GM19463 (cell line): ENCODE results near the gene HPS1.
A peak's percentile ranks its signal among the peaks of the same experiment; 100 is the strongest.

Experiments
- ATAC-seq: cut with Tn5 transposase; IDR thresholded peaks from one replicate; pipeline ENCODE4 v1.9.1; 2021; ENCODE audit warnings: mild to moderate bottlenecking, moderate library complexity; ENCODE audit not compliant: unreplicated experiment

Gene HPS1

DNA sequence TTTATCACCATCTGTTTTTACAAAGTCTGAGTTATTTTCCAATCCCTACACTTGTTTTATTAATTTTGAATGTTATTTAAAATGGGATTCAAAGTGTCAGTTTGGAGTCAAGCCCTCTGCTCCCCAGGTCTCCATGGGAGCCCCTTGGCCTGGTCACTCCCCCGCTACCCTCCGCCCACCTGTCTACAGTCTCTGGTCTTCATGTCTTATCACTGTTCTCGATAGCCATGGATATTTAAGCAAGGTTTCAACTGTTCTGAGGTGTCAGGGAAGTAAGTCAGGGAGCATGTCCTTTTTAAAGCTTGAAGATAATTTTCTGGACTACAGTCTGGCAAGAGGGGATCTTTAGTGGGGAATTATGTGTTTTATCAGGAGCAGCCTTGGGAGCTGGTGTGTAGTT lies 19.1 kb upstream of the HPS1 start:
- ATAC-seq = no peak

DNA sequence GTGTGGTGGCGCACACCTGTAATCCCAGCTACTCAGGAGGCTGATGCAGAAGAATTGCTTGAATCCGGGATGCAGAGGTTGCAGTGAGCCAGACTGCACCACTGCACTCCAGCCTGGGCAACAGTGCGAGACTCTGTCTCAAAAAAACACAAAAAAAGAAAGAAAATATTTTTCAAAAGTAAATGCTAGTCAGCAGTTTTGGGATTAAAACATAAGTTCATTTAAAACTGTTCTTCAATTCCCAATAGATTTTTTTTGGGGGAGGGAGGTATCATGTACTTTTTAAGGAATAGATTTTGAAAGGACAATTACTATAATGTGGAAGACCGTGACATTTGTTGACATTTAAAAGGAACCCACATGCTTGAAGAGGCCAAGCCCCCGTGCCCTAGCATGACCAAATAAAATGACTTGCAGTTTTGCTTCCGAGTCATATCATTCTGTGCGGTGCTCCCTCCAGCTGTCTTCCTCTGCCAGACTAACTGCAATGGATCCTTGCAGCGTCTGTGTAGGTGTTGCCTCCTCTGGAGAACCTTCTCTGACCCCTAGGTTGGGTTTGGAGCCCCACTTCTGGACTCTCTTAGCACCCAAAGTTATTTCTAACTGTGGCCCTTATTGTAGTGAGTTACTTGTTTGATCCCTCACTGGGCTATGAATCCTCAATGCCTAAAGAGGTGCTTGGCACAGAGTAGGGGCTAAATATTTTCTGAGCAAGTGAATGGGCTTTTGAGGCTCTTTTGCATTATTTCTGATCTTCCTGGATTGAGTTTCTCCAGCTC lies 17.4 kb upstream of the HPS1 start:
- no peak for ATAC-seq

DNA sequence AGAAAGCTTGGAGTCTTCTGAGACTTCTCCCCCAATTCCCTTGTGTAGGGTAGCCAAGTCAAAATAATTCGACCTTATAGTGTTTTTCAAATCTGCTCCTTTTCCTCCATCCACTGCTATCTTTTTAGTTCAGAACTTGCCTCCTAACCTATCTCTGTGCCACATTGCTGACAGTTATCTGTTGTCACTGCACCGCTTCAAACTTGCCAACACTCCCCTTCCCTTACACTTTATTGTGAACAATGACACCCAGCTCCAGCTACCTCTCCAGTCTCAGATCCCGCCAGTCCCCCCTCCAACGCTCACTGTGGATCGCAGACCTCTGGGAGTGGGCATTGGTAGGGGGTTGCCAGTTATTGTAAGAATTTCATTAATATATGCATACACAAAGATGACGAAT lies 16.3 kb upstream of the HPS1 start:
- ATAC-seq = no peak

DNA sequence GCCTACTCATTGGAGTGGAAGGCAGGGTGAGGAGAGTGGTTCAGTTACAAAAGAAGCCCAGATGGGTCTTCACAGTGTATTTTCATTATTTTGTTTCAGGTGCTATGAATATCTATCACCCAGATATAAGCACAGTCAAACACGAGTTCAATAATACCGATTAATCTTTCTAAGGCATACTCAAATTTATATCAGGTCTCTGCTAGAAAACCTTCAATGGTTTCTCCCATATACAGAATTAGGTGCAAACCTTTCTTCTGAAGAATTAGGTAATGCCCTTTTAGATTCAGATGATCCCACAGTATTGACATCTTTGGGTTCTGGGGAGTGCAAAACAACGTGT lies 14.7 kb upstream of the HPS1 start:
- no peak for ATAC-seq

DNA sequence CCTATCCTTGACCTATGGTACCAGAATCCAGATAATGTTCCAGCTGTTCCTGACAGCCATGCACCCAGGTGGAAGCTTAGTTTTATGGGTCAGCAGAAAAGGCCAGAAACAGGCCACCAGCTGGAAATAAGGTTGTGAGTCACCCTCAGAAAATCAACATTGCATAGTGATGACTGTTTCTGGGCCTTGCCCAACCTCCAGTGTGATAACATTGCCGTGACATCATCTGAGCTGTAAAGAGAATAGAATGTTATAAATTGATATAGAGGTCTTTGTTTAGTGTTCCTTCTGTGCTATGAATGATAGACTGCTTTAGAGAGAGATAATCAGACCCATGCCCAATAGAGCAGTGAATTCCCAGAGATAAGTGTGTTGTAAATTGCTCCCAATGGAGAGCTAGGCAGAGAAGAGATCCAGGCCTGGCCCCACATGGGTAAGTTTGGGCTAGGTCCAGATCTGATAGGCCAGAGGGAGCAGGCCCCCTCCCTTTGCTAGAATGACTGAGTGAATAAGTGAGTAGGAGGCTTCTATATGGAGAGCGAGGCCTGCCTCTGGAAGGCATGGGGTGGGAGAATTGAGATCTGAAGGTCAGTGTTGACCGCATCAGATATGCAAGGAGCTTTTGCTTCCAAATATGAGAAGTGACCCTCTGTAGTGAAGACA lies 14.2 kb upstream of the HPS1 start:
- no peak for ATAC-seq

DNA sequence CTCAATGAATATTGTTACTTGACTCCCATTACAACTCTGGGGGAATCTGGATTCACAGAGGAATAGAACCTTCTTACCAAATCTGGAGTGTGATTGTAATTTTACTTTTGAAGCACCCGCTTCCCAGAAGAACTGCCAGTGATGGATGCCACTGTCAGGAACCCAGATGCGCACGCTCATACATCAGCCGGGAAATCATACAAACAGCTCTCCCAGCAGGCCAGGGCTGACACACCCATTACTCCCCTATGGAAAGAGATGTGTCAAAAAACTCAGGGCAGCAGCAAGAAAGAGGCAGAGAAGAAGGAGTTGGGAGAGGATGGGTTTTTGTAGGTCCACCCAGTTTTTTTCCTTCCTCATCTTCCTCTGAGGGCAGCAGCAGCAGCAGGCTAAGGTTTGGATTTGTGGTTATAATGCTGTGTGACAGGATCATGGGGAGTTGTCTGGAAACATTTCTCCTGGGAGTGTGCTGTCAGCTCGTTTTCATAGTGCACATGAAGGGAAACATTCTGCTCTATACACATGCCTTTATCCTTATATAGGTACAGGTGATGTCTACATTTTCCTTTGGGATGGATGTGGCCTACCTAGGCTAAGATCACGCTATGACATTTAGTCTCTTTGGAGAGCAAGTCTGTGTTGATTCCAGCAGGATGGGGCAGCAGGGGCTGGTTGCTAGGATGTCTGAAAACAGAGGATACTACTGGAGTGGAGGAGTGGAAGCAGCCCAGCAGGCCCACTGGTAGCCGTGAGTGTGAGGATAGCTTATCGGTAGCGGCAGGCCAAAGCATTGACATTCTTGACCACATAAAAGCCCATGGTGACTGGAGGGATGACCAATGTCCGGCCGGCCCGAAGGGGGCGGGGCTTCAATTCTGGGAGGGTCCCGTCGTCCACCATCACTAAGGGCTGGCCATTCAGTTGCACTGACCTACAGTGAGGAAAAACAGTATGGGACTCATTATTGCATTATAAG lies 12.4 kb upstream of the HPS1 start:
- no peak for ATAC-seq

DNA sequence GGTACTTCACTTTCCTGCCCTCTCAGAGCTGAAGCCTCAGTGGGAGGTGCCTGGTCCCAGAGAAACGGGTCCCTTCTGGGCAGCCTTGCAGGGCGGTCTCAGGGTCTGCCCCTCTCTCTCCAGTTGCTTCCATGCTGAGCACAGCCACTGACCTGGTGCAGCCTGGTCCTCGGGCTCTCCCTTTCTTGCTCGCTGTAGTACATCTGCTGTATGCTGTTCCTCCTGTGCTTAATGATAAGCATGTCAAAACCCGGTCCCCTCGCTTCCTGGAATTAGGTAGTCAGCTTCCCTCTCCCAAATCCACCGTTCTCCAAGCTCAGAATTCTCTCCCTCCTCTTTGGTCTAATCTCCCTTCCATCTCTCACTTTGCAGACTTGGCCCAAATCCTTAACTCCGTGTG lies 11.0 kb upstream of the HPS1 start:
- ATAC-seq = no peak

DNA sequence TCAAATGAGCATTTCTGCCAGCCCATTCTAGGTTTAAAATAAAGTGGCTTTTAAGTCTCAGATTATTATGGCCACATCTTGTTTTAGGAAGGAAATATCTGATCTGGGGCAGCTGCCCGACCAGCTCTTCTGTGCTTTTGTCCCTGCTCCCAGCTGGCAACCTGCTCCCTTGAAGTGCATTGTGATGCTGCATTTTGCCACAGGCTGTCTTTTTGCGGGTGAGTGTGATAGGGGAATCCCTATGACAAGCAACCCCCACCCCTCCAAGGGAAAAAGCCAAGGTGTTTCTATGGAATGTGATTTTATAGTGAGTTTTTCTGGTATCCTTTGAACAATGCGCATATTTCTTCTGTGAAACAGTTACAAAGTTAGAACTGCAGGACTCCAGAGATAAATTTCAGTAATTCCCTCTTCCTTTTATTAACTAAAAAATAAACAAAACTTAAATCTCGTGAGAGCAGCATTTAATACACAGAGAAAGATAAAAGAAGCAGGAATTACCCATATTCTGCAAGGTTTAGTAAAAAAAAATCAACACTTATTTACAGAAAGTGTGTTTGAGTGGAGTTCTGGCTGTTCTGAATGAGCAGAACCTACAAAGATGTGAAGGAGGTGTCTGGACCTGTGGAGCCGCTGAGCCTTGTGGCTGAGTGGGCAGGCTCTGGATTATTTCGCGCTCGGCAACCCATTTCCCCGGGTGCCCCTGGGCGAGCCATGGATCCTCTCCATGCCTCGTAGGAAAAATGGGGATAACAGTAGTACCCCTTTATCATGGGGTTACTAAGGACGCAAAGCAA lies 10.1 kb upstream of the HPS1 start:
- no peak for ATAC-seq

DNA sequence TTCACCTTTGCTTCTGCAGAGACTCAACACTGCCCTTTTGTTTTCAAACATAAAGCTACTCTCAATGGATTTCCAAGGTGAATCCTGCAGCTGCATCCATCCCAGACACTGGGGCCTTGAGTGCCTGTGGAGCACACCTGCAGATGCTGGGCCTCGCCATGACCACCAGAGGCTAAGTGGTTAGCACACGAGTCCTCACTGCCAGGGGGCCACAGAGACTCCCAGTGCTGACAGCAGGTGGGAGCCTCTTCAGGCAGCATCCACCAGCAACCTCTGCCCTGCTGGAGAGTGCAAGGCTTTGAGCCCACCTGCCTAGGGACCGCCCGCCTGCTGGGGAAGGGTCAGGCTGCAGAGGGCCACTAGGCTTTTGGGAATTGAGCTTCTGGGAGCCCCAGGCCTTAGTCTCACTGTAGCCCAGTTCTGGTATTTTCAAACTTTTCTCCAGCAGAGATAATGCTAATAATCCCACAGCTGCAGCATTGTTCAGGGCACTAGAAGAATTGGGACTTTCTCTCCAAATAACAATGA lies 9.4 kb upstream of the HPS1 start:
- no peak for ATAC-seq

DNA sequence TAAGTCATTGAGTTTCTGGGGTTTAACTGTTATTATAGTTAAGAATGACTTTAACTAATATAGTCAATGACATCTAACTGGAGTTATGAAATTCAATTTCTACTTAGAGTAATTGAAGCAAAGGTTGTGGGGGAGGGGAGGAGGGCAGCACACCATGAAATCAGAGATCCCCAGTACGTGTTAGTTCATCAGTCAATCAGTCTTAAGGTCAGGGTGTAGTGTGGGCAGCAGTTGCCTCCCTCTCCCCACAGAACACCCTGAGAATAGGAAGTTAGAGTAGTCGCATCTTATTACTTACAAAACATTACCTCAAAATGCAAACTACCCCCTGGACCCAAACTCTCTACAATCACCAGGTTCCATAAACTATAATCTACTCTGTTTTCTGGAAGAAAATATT lies 7.0 kb upstream of the HPS1 start:
- ATAC-seq = no peak

DNA sequence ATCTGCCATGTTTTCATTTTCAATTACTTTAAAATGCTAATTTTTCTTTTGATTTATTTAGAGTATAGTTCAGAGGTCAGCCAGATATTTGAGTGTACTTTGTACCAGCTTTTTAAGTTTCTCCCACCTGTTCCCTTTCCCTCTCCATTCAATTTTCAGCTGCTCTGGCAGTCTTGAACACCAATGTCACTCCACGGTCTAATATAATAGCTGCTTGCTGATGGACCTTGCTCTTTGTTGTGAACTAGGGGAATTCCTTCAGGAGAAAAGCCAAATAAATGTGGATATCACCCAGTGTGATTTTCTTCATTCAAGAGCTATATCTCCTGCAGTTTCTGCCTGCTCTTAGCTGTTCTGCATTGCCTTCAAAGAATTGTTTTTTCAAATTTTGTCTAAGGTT lies 3.9 kb upstream of the HPS1 start:
- no peak for ATAC-seq

DNA sequence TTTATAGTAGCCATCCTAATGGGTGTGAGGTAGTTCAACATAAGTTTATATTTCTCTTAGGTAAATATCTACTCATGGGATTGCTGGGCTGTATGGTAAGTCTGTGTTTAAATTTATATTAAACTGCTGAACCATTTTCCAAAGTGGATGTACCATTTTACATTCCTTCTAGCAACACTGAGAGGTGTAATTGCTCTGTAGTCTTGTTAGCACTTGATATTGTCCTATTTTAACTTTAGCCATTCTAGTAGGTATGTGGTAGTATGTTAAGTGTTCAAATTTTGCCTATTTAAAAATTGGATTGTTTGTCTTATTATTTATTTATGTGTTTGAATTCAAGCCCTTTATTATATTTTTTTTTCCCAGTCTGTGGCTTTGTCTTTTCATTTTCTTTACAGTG lies 2.6 kb upstream of the HPS1 start:
- no peak for ATAC-seq

DNA sequence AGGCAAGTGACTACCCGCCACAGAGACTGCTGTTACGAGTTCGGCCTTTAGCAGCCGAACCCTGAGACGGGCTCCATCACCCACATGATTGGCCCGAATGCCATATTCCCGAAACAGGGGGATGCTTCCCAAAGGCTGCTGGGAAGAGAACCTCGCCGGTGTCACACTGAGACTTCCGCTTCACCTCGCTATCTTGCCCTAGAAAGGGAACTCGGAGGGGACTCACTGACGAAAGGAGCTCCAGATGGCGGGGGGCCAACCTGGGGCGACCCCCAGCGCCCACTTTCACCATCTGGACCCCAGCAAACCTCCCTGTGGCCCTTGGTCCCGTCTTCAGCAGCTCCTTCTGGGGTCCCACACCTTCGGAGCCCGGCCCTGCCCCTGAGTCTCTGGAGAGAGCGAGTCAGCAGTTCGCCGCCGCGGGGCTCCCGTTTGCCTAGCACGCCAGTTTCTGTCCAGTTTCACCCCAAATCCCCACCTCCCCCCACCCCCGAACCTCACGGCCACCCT lies 529 bp downstream of the HPS1 start:
- ATAC-seq = peak; percentile 20

DNA sequence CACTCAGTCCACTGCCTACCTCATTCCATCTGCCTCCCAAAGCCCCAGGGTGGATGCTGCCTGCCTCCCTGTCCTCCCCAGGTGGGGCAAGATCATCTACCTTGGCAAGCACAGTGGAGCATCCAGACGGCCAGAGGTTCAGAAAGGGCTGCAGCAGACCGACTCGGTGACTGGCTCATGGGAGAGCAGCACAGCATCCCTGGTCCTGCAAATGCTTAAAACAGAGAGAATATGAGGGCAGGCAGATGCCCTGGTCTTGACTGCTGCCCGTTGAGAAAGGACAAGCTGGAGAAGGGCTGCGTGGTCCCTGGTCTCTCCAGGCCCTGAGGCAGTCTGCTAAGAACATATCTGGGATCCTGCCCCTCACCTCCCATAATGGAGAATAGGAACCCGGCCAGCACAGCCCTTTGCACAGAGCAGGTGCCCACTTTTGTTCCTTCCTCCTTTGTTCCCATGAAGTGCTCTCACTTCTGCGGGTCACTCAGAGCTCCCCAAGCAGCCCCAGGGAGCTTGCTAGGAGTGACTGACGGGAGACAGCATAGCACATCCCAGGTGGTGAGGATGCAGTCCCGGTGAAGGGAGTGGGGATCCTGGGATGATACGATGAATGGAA lies 1.4 kb downstream of the HPS1 start:
- ATAC-seq = no peak

DNA sequence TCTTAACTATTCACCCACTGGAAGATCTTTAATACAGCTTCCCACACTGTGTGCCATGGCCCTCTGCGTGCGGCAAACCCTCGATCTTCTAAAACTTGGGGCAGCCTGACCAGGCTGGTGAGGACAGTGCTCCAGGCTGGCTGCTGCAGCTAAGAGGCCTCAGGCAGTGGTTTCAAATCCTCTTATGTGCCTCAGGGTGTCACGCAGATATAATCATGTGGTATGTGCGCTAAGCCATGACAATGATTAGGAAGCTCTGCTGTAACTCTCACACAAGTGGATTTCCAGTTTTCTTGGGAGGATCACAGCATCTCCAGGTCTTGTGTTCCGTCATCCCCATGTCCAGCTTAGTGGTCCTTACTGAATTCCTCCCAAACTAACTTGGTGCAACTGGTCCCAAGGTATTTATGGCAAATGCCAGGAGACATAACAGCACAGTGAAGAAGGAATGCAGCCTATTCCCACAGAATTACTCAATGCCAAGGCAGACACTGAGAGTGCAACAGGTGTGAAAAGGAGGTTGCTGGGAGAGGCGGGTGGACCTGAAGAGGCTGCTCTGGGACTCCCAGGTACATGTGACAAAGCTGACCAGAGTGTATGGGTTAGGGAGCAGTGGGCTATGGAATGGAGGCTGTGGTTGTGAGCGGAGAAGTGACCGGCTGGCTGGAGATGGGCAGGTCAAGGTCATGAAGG lies 2.3 kb downstream of the HPS1 start:
- no peak for ATAC-seq

DNA sequence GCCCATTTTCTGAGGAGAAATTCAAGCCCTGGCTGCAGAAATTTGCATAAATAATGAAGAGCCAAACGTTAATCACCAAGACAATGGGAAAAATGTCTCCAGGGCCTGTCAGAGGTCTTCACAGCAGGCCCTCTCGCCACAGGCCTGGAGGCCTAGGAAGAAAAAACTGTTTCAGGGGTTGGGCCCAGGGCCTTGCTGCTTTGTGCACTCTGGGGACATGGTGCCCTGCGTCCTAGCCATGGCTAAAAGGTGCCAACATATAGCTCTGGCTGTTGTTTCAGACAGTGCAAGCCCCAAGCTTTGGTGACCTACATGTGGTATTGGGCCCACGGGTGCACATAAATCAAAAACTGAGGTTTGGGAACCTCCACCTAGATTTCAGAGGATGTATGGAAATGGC lies 8.0 kb downstream of the HPS1 start:
- ATAC-seq = no peak

DNA sequence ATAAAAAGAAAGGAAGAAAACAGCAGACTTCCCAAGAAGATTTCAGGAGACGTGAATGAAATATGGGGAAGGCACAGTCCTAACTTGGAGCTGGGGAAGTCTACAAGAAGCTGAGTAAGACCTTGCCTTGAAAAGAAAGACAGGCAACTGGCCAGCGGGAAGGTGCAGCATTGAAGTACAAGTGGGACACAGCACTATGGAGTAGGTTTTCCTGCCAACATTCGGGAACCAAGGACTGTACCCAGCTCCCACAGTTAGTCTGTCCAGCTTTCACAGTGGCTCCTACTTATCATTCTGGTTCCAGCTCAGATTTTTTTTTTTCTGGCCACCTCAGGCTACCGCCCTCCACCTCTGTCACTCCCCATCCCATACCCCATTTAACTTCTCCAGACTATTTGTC lies 10.0 kb downstream of the HPS1 start:
- no peak for ATAC-seq

DNA sequence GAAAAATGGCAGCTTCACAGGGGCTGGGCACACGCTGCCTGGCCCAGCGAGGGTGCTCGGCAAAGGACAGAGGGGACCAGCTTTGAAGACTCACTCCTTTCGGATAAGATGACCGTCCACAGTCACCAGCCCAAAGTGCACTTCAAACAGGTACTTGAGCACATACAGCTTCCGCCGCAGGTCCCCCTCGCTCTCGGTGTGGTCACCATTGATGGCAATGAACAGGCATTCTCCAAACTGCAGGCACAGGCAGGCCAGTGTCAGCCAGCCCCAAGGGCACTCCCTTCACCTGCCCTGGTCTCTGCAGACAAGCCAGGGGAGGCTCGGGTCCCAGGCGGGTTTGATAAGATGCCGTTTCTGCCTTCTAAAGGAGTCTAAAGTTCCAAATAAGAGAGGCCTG lies 11.6 kb downstream of the HPS1 start:
- ATAC-seq = no peak
